ENCODE measurements around the gene HSPA12B.

Gene HSPA12B

GRCh38 chr20:3691306-3691705, 41.2 kb upstream of the HSPA12B start:
- DNase-seq (ENCODE audit: extremely low spot score), result no peak
- ChIA-PET CTCF (interaction anchor here (0.7 kb wide), 1 partner anchor 20 kb away, joined by 6 read pairs; no protein-coding TSS in a partner anchor), POLR2A (no interaction called here)
- TF ChIP-seq LEF1 (IDR thresholded peaks at IDR 0.05; ENCODE audit: borderline replicate concordance) (no peak), SUZ12 (IDR thresholded peaks at IDR 0.05) (no peak), CTBP1 (IDR thresholded peaks at IDR 0.05; ENCODE audit: borderline replicate concordance) (no peak), BHLHE40 (IDR thresholded peaks at IDR 0.05; ENCODE audit: borderline replicate concordance) (no peak), FOXK2 (IDR thresholded peaks at IDR 0.05) (no peak), ELF4 (IDR thresholded peaks at IDR 0.05) (no peak), ZNF384 (IDR thresholded peaks at IDR 0.05) (no peak), ARNT (IDR thresholded peaks at IDR 0.05) (no peak), FOXA1 (IDR thresholded peaks at IDR 0.05) (no peak)

GRCh38 chr20:3691897-3692296, 40.6 kb upstream of the HSPA12B start:
- POLR2A ChIA-PET, result no interaction called here
- CTCF ChIA-PET, result interaction anchor here (0.6 to 0.7 kb wide), 3 partner anchors 12 to 19 kb away, joined by 3 to 6 read pairs (median 3); no protein-coding TSS in a partner anchor
- no peak for DNase-seq (ENCODE audit: extremely low spot score)
- TF ChIP-seq ELF4 (IDR thresholded peaks at IDR 0.05) (no peak), FOXA1 (IDR thresholded peaks at IDR 0.05) (no peak), NFRKB (IDR thresholded peaks at IDR 0.05) (no peak), SUZ12 (IDR thresholded peaks at IDR 0.05) (no peak), ZNF384 (IDR thresholded peaks at IDR 0.05) (no peak), HDGF (IDR thresholded peaks at IDR 0.05; ENCODE audit: borderline replicate concordance) (no peak), ARNT (IDR thresholded peaks at IDR 0.05) (no peak)
- TF ChIP-seq, protein P1, sequence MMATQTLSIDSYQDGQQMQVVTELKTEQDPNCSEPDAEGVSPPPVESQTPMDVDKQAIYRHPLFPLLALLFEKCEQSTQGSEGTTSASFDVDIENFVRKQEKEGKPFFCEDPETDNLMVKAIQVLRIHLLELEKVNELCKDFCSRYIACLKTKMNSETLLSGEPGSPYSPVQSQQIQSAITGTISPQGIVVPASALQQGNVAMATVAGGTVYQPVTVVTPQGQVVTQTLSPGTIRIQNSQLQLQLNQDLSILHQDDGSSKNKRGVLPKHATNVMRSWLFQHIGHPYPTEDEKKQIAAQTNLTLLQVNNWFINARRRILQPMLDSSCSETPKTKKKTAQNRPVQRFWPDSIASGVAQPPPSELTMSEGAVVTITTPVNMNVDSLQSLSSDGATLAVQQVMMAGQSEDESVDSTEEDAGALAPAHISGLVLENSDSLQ (IDR thresholded peaks at IDR 0.05), result no peak

- CTCF ChIA-PET, result interaction anchor here (0.6 to 1.0 kb wide), 2 partner anchors 16 to 18 kb away, joined by 3 read pairs; no protein-coding TSS in a partner anchor
- DNase-seq (ENCODE audit: extremely low spot score), result no peak
Observed at GRCh38 chr20:3692706-3693294, 39.7 kb upstream of the HSPA12B start.

DNA sequence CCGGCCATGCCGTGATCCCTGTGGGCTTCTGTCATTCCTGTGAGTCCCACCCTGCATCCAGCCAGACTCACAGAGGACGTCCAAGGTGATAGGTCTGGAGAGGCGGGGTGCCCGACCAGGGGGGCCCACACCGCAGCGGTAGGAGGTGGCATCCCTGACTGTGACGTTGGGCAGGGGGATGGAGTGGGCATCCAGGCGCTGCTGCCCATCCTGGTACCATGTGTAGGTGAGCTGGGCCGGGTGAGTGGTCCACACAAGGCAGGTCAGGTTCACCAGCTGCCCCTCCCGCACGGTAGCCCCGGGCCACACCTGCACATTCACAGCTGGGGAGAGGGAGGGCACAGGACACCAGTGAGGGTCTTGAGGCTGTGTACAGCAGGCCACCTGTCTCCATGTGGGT, 39.1 kb upstream of the HSPA12B start:
- CTCF ChIA-PET, result interaction anchor here (1.0 kb wide), 1 partner anchor 17 kb away, joined by 3 read pairs; no protein-coding TSS in a partner anchor
- POLR2A ChIA-PET, result no interaction called here
- TF ChIP-seq LEF1 (IDR thresholded peaks at IDR 0.05; ENCODE audit: borderline replicate concordance), result no peak
- no peak for TF ChIP-seq HDGF (IDR thresholded peaks at IDR 0.05; ENCODE audit: borderline replicate concordance)
- TF ChIP-seq SP1 (IDR thresholded peaks at IDR 0.05), result no peak
- no peak for TF ChIP-seq L3MBTL2 (conservative IDR thresholded peaks at IDR 0.05)
- no peak for TF ChIP-seq TARDBP (IDR thresholded peaks at IDR 0.05)
- TF ChIP-seq BHLHE40 (IDR thresholded peaks at IDR 0.05; ENCODE audit: borderline replicate concordance), result no peak
- TF ChIP-seq, protein P1 (IDR thresholded peaks at IDR 0.05), result no peak
- TF ChIP-seq FOXM1 (IDR thresholded peaks at IDR 0.05; ENCODE audit: borderline replicate concordance), result no peak
- no peak for TF ChIP-seq ZNF384 (IDR thresholded peaks at IDR 0.05)
- TF ChIP-seq ARNT (IDR thresholded peaks at IDR 0.05), result no peak
- no peak for TF ChIP-seq FOXK2 (IDR thresholded peaks at IDR 0.05)
- no peak for TF ChIP-seq FOXA1 (IDR thresholded peaks at IDR 0.05)
- TF ChIP-seq CTBP1 (IDR thresholded peaks at IDR 0.05; ENCODE audit: borderline replicate concordance), result no peak
- no peak for TF ChIP-seq NFRKB (IDR thresholded peaks at IDR 0.05)
- no peak for TF ChIP-seq ELF4 (IDR thresholded peaks at IDR 0.05)
- DNase-seq (ENCODE audit: extremely low spot score), result no peak

More at GRCh38 chr20:3692706-3693294, 39.7 kb upstream of the HSPA12B start:
- POLR2A ChIA-PET, result no interaction called here
- TF ChIP-seq, protein P1 (IDR thresholded peaks at IDR 0.05), result no peak
- TF ChIP-seq FOXM1 (IDR thresholded peaks at IDR 0.05; ENCODE audit: borderline replicate concordance) (no peak), HDGF (IDR thresholded peaks at IDR 0.05; ENCODE audit: borderline replicate concordance) (no peak), ELF4 (IDR thresholded peaks at IDR 0.05) (no peak), TARDBP (IDR thresholded peaks at IDR 0.05) (no peak), BHLHE40 (IDR thresholded peaks at IDR 0.05; ENCODE audit: borderline replicate concordance) (no peak), ARNT (IDR thresholded peaks at IDR 0.05) (no peak), SP1 (IDR thresholded peaks at IDR 0.05) (no peak), LEF1 (IDR thresholded peaks at IDR 0.05; ENCODE audit: borderline replicate concordance) (no peak), ZNF384 (IDR thresholded peaks at IDR 0.05) (no peak), FOXA1 (IDR thresholded peaks at IDR 0.05) (no peak)

DNA sequence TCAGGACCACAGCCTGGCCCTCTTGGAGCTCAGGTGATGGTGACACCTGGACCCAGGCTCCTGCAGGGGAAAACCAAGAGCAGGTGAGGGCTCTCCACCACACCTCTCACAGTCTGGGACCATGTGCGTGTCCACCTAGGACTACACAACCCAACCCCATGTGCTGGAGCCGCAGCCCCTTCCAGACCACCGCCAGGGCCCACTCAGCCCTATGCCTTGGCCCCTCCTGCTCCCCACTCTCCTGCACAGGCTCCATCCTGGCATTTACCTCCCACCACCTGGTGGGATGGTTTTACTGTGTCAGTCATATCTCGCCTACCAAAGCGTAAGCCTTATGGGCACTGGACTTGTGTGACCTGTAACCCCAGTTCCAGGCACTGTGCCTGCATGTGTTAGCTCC, 37.6 kb upstream of the HSPA12B start:
- CTCF ChIA-PET, result interaction anchor here (0.7 to 1.2 kb wide), 2 partner anchors 13 to 16 kb away, joined by 3 read pairs; no protein-coding TSS in a partner anchor
- TF ChIP-seq FOXM1 (IDR thresholded peaks at IDR 0.05; ENCODE audit: borderline replicate concordance) (no peak), HDGF (IDR thresholded peaks at IDR 0.05; ENCODE audit: borderline replicate concordance) (no peak), ARNT (IDR thresholded peaks at IDR 0.05) (no peak), ZNF384 (IDR thresholded peaks at IDR 0.05) (no peak), FOXA1 (IDR thresholded peaks at IDR 0.05) (no peak), NFRKB (IDR thresholded peaks at IDR 0.05) (no peak), TARDBP (IDR thresholded peaks at IDR 0.05) (no peak), FOXK2 (IDR thresholded peaks at IDR 0.05) (no peak)
- TF ChIP-seq, protein P1 (IDR thresholded peaks at IDR 0.05), result no peak
- DNase-seq (ENCODE audit: extremely low spot score), result no peak
- POLR2A ChIA-PET, result no interaction called here
